GM21825 (cell line): Measurements from ENCODE around the gene ADCYAP1R1.

Experiments used
- ATAC-seq: cut with Tn5 transposase; IDR thresholded peaks from one replicate; pipeline ENCODE4 v1.9.1; 2021; ENCODE audit warnings: mild to moderate bottlenecking, moderate library complexity; ENCODE audit not compliant: unreplicated experiment

Gene ADCYAP1R1

GRCh38 chr7:31051598-31052486, at the start of gene ADCYAP1R1:
TSS of gene ADCYAP1R1 (plus strand) at chr7:31052308. CDS start at chr7:31063265, 10,957 bp downstream.
- ATAC-seq, result no peak

- ATAC-seq, result no peak
Measured at GRCh38 chr7:31003097-31003496, 49.0 kb upstream of the ADCYAP1R1 start.

GRCh38 chr7:31003721-31004120, 48.4 kb upstream of the ADCYAP1R1 start:
- no peak for ATAC-seq

GRCh38 chr7:31004393-31004792, 47.7 kb upstream of the ADCYAP1R1 start:
- ATAC-seq, result no peak

GRCh38 chr7:31006857-31007256, 45.3 kb upstream of the ADCYAP1R1 start:
- no peak for ATAC-seq

GRCh38 chr7:31007634-31008033, 44.5 kb upstream of the ADCYAP1R1 start:
- no peak for ATAC-seq

GRCh38 chr7:31014826-31015225, 37.3 kb upstream of the ADCYAP1R1 start:
- no peak for ATAC-seq

- ATAC-seq, result no peak
Measured at GRCh38 chr7:31017032-31017675, 35.0 kb upstream of the ADCYAP1R1 start.

GRCh38 chr7:31017721-31018120, 34.4 kb upstream of the ADCYAP1R1 start:
- ATAC-seq, result no peak

- no peak for ATAC-seq
Measured at GRCh38 chr7:31019509-31019908, 32.6 kb upstream of the ADCYAP1R1 start.

GRCh38 chr7:31020161-31020560, 31.9 kb upstream of the ADCYAP1R1 start:
- no peak for ATAC-seq

- no peak for ATAC-seq
Measured at GRCh38 chr7:31020652-31021051, 31.5 kb upstream of the ADCYAP1R1 start.

- ATAC-seq, result no peak
Measured at GRCh38 chr7:31022117-31022516, 30.0 kb upstream of the ADCYAP1R1 start.

GRCh38 chr7:31022726-31023125, 29.4 kb upstream of the ADCYAP1R1 start:
- no peak for ATAC-seq

- ATAC-seq, result no peak
Measured at GRCh38 chr7:31023877-31024276, 28.2 kb upstream of the ADCYAP1R1 start.

GRCh38 chr7:31027161-31027965, 24.7 kb upstream of the ADCYAP1R1 start:
- no peak for ATAC-seq

- no peak for ATAC-seq
Measured at GRCh38 chr7:31028006-31028405, 24.1 kb upstream of the ADCYAP1R1 start.

- no peak for ATAC-seq
Measured at GRCh38 chr7:31028417-31028992, 23.6 kb upstream of the ADCYAP1R1 start.

GRCh38 chr7:31029251-31030042, 22.7 kb upstream of the ADCYAP1R1 start:
- no peak for ATAC-seq

GRCh38 chr7:31033674-31034300, 18.3 kb upstream of the ADCYAP1R1 start:
- no peak for ATAC-seq
